Fibroblast of pulmonary artery (primary cell): Measurements from ENCODE around the gene GALNT13.

ENCODE experiments used
- DNase-seq: peaks from one replicate; pipeline ENCODE4 v3.0.0-alpha.2; 2010; ENCODE audit warnings: low read depth
- H3K4me3 ChIP-seq: replicated peaks from 2 replicates; pipeline ENCODE4 v1.5.1; 2011; ENCODE audit warnings: low read depth, mild to moderate bottlenecking, control low read depth, low read length, moderate library complexity
- TF ChIP-seq, protein P1 (sequence below): IDR thresholded peaks from 2 replicates; pipeline ENCODE4 v1.5.1; 2011; ENCODE audit warnings: mild to moderate bottlenecking, control low read depth, low read length, inconsistent platforms; ENCODE audit errors: missing control alignments

GALNT13 gene

DNA sequence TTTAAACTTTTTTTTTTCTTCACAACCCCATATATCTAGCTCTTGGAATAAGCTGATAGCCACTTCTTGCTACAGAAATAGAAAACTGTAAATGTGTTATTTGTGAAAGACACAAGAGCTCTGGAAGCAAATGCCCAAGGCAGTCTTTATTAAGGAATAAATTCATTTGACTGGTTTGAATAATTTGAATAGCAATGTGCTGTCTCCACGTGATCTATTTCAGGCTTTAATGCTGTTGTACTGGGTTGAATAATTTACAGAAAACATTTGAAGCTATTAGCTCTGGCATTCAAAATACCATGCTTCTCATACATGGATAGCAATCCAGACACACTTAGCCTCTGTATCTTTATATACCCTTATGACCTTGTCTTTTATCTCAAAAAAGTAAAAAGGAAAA lies 460.1 kb downstream of the GALNT13 start:
- no peak overlapping the region for H3K4me3 ChIP-seq
- TF ChIP-seq, protein P1, sequence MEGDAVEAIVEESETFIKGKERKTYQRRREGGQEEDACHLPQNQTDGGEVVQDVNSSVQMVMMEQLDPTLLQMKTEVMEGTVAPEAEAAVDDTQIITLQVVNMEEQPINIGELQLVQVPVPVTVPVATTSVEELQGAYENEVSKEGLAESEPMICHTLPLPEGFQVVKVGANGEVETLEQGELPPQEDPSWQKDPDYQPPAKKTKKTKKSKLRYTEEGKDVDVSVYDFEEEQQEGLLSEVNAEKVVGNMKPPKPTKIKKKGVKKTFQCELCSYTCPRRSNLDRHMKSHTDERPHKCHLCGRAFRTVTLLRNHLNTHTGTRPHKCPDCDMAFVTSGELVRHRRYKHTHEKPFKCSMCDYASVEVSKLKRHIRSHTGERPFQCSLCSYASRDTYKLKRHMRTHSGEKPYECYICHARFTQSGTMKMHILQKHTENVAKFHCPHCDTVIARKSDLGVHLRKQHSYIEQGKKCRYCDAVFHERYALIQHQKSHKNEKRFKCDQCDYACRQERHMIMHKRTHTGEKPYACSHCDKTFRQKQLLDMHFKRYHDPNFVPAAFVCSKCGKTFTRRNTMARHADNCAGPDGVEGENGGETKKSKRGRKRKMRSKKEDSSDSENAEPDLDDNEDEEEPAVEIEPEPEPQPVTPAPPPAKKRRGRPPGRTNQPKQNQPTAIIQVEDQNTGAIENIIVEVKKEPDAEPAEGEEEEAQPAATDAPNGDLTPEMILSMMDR, result no peak
- no peak for DNase-seq

GRCh38 chr2:154336201-154336600 lies 464.5 kb downstream of the GALNT13 start:
- no peak for DNase-seq
- TF ChIP-seq, protein P1, result no peak
- no peak overlapping the region for H3K4me3 ChIP-seq

DNA sequence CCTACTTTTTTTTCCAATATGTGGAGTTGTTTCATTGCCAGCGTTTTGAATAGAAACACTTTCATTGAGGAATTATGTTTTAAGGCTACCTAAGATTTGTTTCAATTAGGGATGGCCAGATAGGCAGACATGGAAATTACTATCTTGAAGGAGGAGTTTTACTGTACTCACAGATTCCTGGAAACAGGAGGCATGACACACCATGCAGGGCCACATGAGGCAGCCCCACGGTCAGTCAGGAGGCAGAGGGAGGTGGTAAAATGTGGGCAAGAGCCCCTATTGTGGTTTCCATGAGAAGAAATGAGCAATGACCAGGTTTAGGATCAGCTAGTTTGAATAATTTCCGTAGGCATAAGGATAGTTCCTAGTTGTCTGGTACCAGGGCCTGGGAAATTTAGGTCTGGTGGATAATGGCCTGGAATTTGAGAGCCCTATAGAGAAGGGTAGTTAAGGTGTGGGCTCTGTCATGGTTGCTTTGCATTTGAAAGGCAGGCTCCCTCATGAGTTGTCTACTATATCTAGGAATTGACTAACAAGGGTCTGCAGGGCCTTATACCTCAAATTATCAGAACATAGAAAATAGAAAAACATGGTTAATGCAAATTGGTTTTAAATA lies 466.7 kb downstream of the GALNT13 start:
- no peak overlapping the region for H3K4me3 ChIP-seq
- TF ChIP-seq, protein P1, result no peak
- DNase-seq, result no peak

- DNase-seq, result no peak
- no peak overlapping the region for H3K4me3 ChIP-seq
- TF ChIP-seq, protein P1, result no peak
These were observed 471.6 kb downstream of the GALNT13 start for GRCh38 chr2:154343282-154343681.

DNA sequence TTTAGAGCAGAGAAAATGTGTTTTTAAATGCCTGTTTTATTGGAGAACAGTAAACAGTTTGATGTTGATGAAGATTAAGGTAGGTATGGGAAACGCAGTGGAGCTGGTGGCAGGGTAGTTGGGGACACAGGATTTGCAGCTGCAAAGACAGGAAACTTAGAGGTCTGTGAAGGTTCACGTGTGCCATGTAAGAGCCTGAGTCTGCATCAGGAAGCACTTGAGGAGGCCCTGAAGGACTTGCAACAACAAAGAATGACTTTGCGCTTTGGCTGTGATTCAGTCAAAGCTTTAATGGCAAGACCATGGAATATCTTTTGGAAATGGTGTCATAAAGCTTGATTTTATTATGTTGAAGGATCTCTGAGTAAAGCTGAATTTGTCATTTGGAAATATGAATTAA lies 479.2 kb downstream of the GALNT13 start:
- DNase-seq, result no peak
- no peak overlapping the region for H3K4me3 ChIP-seq
- TF ChIP-seq, protein P1, result no peak

- H3K4me3 ChIP-seq, result no peak overlapping the region
- no peak for DNase-seq
- TF ChIP-seq, protein P1, result no peak
These were observed 489.6 kb downstream of the GALNT13 start for GRCh38 chr2:154361276-154361675.

- TF ChIP-seq, protein P1, result no peak
- DNase-seq, result no peak
- H3K4me3 ChIP-seq, result no peak overlapping the region
These were observed 496.4 kb downstream of the GALNT13 start for GRCh38 chr2:154368153-154368552.
